ENCODE measurements around the gene SLU7. TPM values are rescaled to one million over a fixed set of nuclear protein-coding genes. Genes with fewer than 3 reads are reported as not detected.

SLU7 gene
- total RNA-seq, 1 donor from 2014 or later, result 55.1 TPM

- Histone ChIP-seq H3K4me1 (peaks cover 7% of the 10 kb centered on the region), H3K27ac (no peak overlapping the region), H3K27me3 (ENCODE audit: low read depth) (no peaks in the 10 kb centered on the region), H3K9me3 (no peaks in the 10 kb centered on the region), H3K36me3 (no peaks in the 10 kb centered on the region), H3K4me3 (no peak overlapping the region)
- no peak for TF ChIP-seq CTCF (IDR thresholded peaks at IDR 0.05)
- ATAC-seq (no peak), DNase-seq (no peak)
- intact Hi-C loops (cut with DNase I), result no loop called here
These were observed 43.7 kb downstream of the SLU7 start for GRCh38 chr5:160375166-160375565.

DNA sequence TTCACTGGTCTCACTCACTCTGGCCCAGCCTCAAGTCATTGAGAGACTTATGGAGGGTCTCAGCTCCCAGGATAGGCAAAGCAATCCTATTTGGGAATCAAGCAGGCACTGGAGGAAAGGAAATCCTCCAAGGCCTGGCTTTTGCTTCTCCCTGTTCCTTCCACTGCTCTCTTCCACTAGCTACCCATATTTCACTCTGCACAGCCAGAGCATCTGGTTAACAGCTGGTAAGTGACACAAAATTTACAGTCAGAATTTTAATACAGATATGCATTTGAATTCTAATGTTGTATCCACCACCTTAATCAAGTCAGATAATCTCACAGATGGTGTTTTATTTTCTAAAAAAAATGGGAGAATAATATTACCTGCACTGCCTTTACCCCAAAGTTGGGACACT, 47.6 kb downstream of the SLU7 start:
- H3K36me3 ChIP-seq, result no peaks in the 10 kb centered on the region
- DNase-seq, result no peak
- no peaks in the 10 kb centered on the region for H3K9me3 ChIP-seq
- no peak for TF ChIP-seq CTCF (IDR thresholded peaks at IDR 0.05)
- no peak overlapping the region for H3K4me3 ChIP-seq
- no peak overlapping the region for H3K27ac ChIP-seq
- H3K4me1 ChIP-seq, result no peaks in the 10 kb centered on the region
- H3K27me3 ChIP-seq (ENCODE audit: low read depth), result no peaks in the 10 kb centered on the region
- no peak for ATAC-seq
- intact Hi-C loops (cut with DNase I), result no loop called here

DNA sequence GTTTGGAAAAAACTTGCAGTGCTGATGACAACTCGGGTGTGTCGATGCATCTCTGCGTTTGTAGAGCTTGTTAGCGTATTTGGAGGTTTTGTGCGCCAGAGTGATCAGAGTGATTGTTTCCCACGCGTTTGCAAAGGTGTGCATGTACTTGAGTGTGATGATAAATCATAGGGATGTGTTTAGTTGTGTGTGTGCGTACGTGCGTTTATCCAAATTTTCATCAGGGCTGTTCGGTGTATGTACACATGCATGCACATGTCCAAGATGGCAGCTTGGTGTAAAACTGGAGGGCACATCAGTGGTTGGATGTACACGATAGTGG, 48.2 kb downstream of the SLU7 start:
- ATAC-seq, result no peak
- no peak for TF ChIP-seq CTCF (IDR thresholded peaks at IDR 0.05)
- no peaks in the 10 kb centered on the region for H3K4me1 ChIP-seq
- peak overlapping the region; percentile 51 for H3K27ac ChIP-seq
- H3K36me3 ChIP-seq, result no peaks in the 10 kb centered on the region
- H3K4me3 ChIP-seq, result peak overlapping the region; percentile 62
- H3K27me3 ChIP-seq (ENCODE audit: low read depth), result no peaks in the 10 kb centered on the region
- no peak for DNase-seq
- intact Hi-C loops (cut with DNase I), result no loop called here
- no peaks in the 10 kb centered on the region for H3K9me3 ChIP-seq

DNA sequence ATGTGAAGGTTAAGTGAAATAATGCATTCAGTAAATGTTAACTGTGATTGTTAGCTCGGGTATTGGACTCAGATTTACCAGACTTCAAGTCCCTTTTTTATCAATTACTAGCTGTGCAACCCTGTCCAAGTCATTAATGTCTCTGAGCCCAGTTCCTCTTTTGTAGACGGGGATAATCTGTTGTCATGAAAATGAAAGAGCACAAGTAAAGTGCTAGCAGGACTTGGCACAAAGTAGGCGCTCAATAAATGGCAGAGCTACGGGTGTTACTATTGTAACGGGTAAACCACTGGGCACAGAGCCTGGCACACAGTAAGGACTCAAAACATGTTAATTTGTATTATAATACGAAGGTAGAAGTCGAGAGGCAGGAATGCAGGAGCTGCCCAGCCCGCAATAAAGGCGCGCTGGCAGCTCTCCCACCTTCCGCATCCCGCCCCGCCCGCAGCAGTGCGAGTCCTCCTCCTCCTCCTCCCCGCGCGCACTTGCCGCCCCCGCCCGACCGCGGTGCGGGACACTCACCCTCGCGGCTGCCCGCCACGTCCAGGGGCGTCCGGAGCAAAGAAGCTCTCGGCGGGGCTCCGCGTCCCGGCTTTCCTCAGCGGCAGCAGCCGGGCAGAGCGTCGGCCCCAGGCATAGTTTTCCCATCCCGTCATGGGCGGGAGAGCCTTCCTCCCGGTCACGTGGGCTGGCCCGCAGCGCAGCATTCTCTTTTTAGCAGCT, 48.7 kb downstream of the SLU7 start, which contains the start of gene C1QTNF2:
TSS of gene C1QTNF2 (minus strand) at position 637 of the 723 bp plus-strand sequence. CDS start 15,615 bp downstream, outside the sequence.
- intact Hi-C loops (cut with DNase I), result no loop called here
- DNase-seq, result peak; percentile 63

GRCh38 chr5:160367885-160368284, 51.0 kb downstream of the SLU7 start:
- peaks cover 10% of the 10 kb centered on the region for H3K4me1 ChIP-seq
- no peak for ATAC-seq
- no peak overlapping the region for H3K4me3 ChIP-seq
- TF ChIP-seq CTCF (IDR thresholded peaks at IDR 0.05), result no peak
- H3K9me3 ChIP-seq, result no peaks in the 10 kb centered on the region
- no peaks in the 10 kb centered on the region for H3K27me3 ChIP-seq (ENCODE audit: low read depth)
- no peak for DNase-seq
- no peak overlapping the region for H3K27ac ChIP-seq
- no peaks in the 10 kb centered on the region for H3K36me3 ChIP-seq
- intact Hi-C loops (cut with DNase I), result no loop called here

More for the DNA sequence above, 48.7 kb downstream of the SLU7 start, which contains the start of gene C1QTNF2:
- peak within 1 kb of the TSS; percentile 51 for H3K27ac ChIP-seq
- no peaks in the 10 kb centered on the region for H3K9me3 ChIP-seq
- no peaks in the 10 kb centered on the region for H3K36me3 ChIP-seq
- H3K27me3 ChIP-seq (ENCODE audit: low read depth), result no peaks in the 10 kb centered on the region
- ATAC-seq, result peak; percentile 70 to 87
- no peak for TF ChIP-seq CTCF (IDR thresholded peaks at IDR 0.05)
- H3K4me3 ChIP-seq, result peak within 1 kb of the TSS; percentile 62
- H3K4me1 ChIP-seq, result no peaks in the 10 kb centered on the region
